ENCODE data around the gene HOPX. TPM values are rescaled to one million over a fixed set of nuclear protein-coding genes. Genes with fewer than 3 reads are reported as not detected.

Gene HOPX
- total and polyA plus RNA-seq, 7 experiments from 2014 or later = 0.64 to 46.3 (median 5.5) TPM

GRCh38 chr4:56628592-56628991 is 52.5 kb downstream of the HOPX start:
- ChIA-PET POLR2A (no interaction called here), CTCF (no interaction called here)
- Histone ChIP-seq H3K27me3 (ENCODE audit: control insufficient read depth in 2 of 2, insufficient read depth in 2 of 2, low read length in 2 of 2) (no peaks in the 10 kb centered on the region), H3K27ac (ENCODE audit: low read depth, low read length) (no peak overlapping the region), H3K4me3 (ENCODE audit: low read length) (no peak overlapping the region), H3K36me3 (ENCODE audit: control insufficient read depth in 2 of 3, insufficient read depth in 3 of 3, low read length in 3 of 3) (no peaks in the 10 kb centered on the region), H3K9me3 (ENCODE audit: control insufficient read depth in 2 of 3, low read length in 3 of 3) (peaks cover 0 to 9% (median 0%) of the 10 kb centered on the region in 3 experiments), H3K4me1 (ENCODE audit: control insufficient read depth in 2 of 2, insufficient read depth in 2 of 2, low read length in 2 of 2) (no peaks in the 10 kb centered on the region)
- H3K27me3 Mint-ChIP-seq = peaks cover 0 to 5% (median 0%) of the 10 kb centered on the region in 5 donors
- intact Hi-C loops (cut with micrococcal nuclease) = no loop called here
- peaks cover 7 to 13% (median 10%) of the 10 kb centered on the region in 5 donors for H3K36me3 Mint-ChIP-seq
- peaks cover 10 to 37% (median 21%) of the 10 kb centered on the region in 11 donors for H3K9me3 Mint-ChIP-seq
- no peak overlapping the region for H3K4me3 Mint-ChIP-seq
- ATAC-seq (no peak), DNase-seq (no peak)
- no peak overlapping the region for H3K27ac Mint-ChIP-seq
- H3K4me1 Mint-ChIP-seq = peaks cover 0 to 6% (median 0%) of the 10 kb centered on the region in 7 donors

- no peak overlapping the region for H3K4me3 Mint-ChIP-seq
- H3K27me3 Mint-ChIP-seq = peaks cover 0 to 6% (median 0%) of the 10 kb centered on the region in 5 donors
- H3K4me1 Mint-ChIP-seq = peaks cover 0 to 6% (median 0%) of the 10 kb centered on the region in 7 donors
- Histone ChIP-seq H3K27me3 (ENCODE audit: control insufficient read depth in 2 of 2, insufficient read depth in 2 of 2, low read length in 2 of 2) (no peaks in the 10 kb centered on the region), H3K9me3 (ENCODE audit: control insufficient read depth in 2 of 3, low read length in 3 of 3) (peaks cover 0 to 9% (median 0%) of the 10 kb centered on the region in 3 experiments), H3K4me1 (ENCODE audit: control insufficient read depth in 2 of 2, insufficient read depth in 2 of 2, low read length in 2 of 2) (no peaks in the 10 kb centered on the region), H3K4me3 (ENCODE audit: low read length) (no peak overlapping the region), H3K36me3 (ENCODE audit: control insufficient read depth in 2 of 3, insufficient read depth in 3 of 3, low read length in 3 of 3) (no peaks in the 10 kb centered on the region), H3K27ac (ENCODE audit: low read depth, low read length) (no peak overlapping the region)
- no peak overlapping the region for H3K27ac Mint-ChIP-seq
- ATAC-seq = no peak
- intact Hi-C loops (cut with micrococcal nuclease) = no loop called here
- POLR2A ChIA-PET = no interaction called here
- H3K36me3 Mint-ChIP-seq = peaks cover 7 to 14% (median 10%) of the 10 kb centered on the region in 5 donors
- DNase-seq = no peak
- CTCF ChIA-PET = no interaction called here
- H3K9me3 Mint-ChIP-seq = peaks cover 10 to 40% (median 21%) of the 10 kb centered on the region in 11 donors
Observed at GRCh38 chr4:56627985-56628384, 53.1 kb downstream of the HOPX start.

GRCh38 chr4:56627375-56627774 is 53.7 kb downstream of the HOPX start:
- no peak overlapping the region for H3K4me3 ChIP-seq (ENCODE audit: low read length)
- Mint-ChIP-seq H3K36me3 (peaks cover 7 to 14% (median 10%) of the 10 kb centered on the region in 5 donors), H3K27me3 (peaks cover 0 to 6% (median 0%) of the 10 kb centered on the region in 5 donors), H3K4me3 (no peak overlapping the region), H3K4me1 (peaks cover 0 to 6% (median 0%) of the 10 kb centered on the region in 7 donors), H3K9me3 (peaks cover 10 to 40% (median 21%) of the 10 kb centered on the region in 11 donors), H3K27ac (no peak overlapping the region)
- POLR2A ChIA-PET = no interaction called here
- intact Hi-C loops (cut with micrococcal nuclease) = no loop called here
- H3K9me3 ChIP-seq (ENCODE audit: control insufficient read depth in 2 of 3, low read length in 3 of 3) = peaks cover 0 to 9% (median 0%) of the 10 kb centered on the region in 3 experiments
- H3K36me3 ChIP-seq (ENCODE audit: control insufficient read depth in 2 of 3, insufficient read depth in 3 of 3, low read length in 3 of 3) = no peaks in the 10 kb centered on the region
- H3K27ac ChIP-seq (ENCODE audit: low read depth, low read length) = no peak overlapping the region
- ATAC-seq (no peak), DNase-seq (no peak)
- no peaks in the 10 kb centered on the region for H3K27me3 ChIP-seq (ENCODE audit: control insufficient read depth in 2 of 2, insufficient read depth in 2 of 2, low read length in 2 of 2)
- no peaks in the 10 kb centered on the region for H3K4me1 ChIP-seq (ENCODE audit: control insufficient read depth in 2 of 2, insufficient read depth in 2 of 2, low read length in 2 of 2)
- CTCF ChIA-PET = no interaction called here

GRCh38 chr4:56626963-56627362 is 54.1 kb downstream of the HOPX start:
- no peaks in the 10 kb centered on the region for H3K4me1 ChIP-seq (ENCODE audit: control insufficient read depth in 2 of 2, insufficient read depth in 2 of 2, low read length in 2 of 2)
- H3K36me3 ChIP-seq (ENCODE audit: control insufficient read depth in 2 of 3, insufficient read depth in 3 of 3, low read length in 3 of 3) = no peaks in the 10 kb centered on the region
- peaks cover 7 to 14% (median 10%) of the 10 kb centered on the region in 5 donors for H3K36me3 Mint-ChIP-seq
- ChIA-PET CTCF (no interaction called here), POLR2A (no interaction called here)
- H3K4me3 Mint-ChIP-seq = no peak overlapping the region
- intact Hi-C loops (cut with micrococcal nuclease) = no loop called here
- peaks cover 10 to 40% (median 21%) of the 10 kb centered on the region in 11 donors for H3K9me3 Mint-ChIP-seq
- no peaks in the 10 kb centered on the region for H3K27me3 ChIP-seq (ENCODE audit: control insufficient read depth in 2 of 2, insufficient read depth in 2 of 2, low read length in 2 of 2)
- peaks cover 0 to 6% (median 0%) of the 10 kb centered on the region in 7 donors for H3K4me1 Mint-ChIP-seq
- no peak overlapping the region for H3K27ac ChIP-seq (ENCODE audit: low read depth, low read length)
- peaks cover 0 to 9% (median 0%) of the 10 kb centered on the region in 3 experiments for H3K9me3 ChIP-seq (ENCODE audit: control insufficient read depth in 2 of 3, low read length in 3 of 3)
- ATAC-seq = no peak
- peaks cover 0 to 6% (median 0%) of the 10 kb centered on the region in 5 donors for H3K27me3 Mint-ChIP-seq
- H3K4me3 ChIP-seq (ENCODE audit: low read length) = no peak overlapping the region
- no peak for DNase-seq
- no peak overlapping the region for H3K27ac Mint-ChIP-seq

GRCh38 chr4:56626420-56626819 is 54.7 kb downstream of the HOPX start:
- Mint-ChIP-seq H3K27me3 (peaks cover 0 to 6% (median 1%) of the 10 kb centered on the region in 5 donors), H3K9me3 (peaks cover 10 to 40% (median 21%) of the 10 kb centered on the region in 11 donors), H3K4me3 (no peak overlapping the region), H3K36me3 (peaks cover 7 to 14% (median 10%) of the 10 kb centered on the region in 5 donors), H3K4me1 (peaks cover 0 to 6% (median 0%) of the 10 kb centered on the region in 7 donors), H3K27ac (no peak overlapping the region)
- Histone ChIP-seq H3K27me3 (ENCODE audit: control insufficient read depth in 2 of 2, insufficient read depth in 2 of 2, low read length in 2 of 2) (no peaks in the 10 kb centered on the region), H3K4me1 (ENCODE audit: control insufficient read depth in 2 of 2, insufficient read depth in 2 of 2, low read length in 2 of 2) (no peaks in the 10 kb centered on the region), H3K4me3 (ENCODE audit: low read length) (no peak overlapping the region), H3K9me3 (ENCODE audit: control insufficient read depth in 2 of 3, low read length in 3 of 3) (peaks cover 0 to 9% (median 0%) of the 10 kb centered on the region in 3 experiments), H3K27ac (ENCODE audit: low read depth, low read length) (no peak overlapping the region), H3K36me3 (ENCODE audit: control insufficient read depth in 2 of 3, insufficient read depth in 3 of 3, low read length in 3 of 3) (no peaks in the 10 kb centered on the region)
- DNase-seq = no peak
- ChIA-PET CTCF (no interaction called here), POLR2A (no interaction called here)
- intact Hi-C loops (cut with micrococcal nuclease) = no loop called here
- ATAC-seq = no peak

DNA sequence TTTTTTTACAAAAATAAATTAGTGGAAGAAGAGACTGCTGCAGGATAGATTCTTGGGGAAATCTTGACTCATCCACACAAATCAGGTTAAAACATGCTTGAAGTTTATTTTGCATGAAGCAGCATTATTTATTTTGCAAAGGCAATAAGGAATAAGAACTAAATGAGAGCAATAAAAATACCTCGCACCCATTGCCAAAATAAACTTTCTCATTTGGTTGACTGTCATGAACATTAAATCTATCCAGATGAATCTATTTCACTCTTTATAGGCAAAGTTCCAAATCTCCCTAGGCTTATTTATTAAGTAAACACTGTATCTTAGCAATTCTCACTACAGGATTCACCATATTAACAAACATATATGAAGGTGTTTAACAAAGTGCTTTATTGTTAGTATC is 58.9 kb downstream of the HOPX start:
- peaks cover 0 to 9% (median 0%) of the 10 kb centered on the region in 3 experiments for H3K9me3 ChIP-seq (ENCODE audit: control insufficient read depth in 2 of 3, low read length in 3 of 3)
- CTCF ChIA-PET = no interaction called here
- no peak overlapping the region for H3K27ac Mint-ChIP-seq
- intact Hi-C loops (cut with micrococcal nuclease) = no loop called here
- peaks cover 10 to 38% (median 19%) of the 10 kb centered on the region in 11 donors for H3K9me3 Mint-ChIP-seq
- POLR2A ChIA-PET = no interaction called here
- H3K4me1 ChIP-seq (ENCODE audit: control insufficient read depth in 2 of 2, insufficient read depth in 2 of 2, low read length in 2 of 2) = no peaks in the 10 kb centered on the region
- H3K4me3 Mint-ChIP-seq = no peak overlapping the region
- ATAC-seq (no peak), DNase-seq (no peak)
- H3K27ac ChIP-seq (ENCODE audit: low read depth, low read length) = no peak overlapping the region
- H3K36me3 Mint-ChIP-seq = peaks cover 6 to 18% (median 10%) of the 10 kb centered on the region in 5 donors
- peaks cover 0 to 4% (median 0%) of the 10 kb centered on the region in 7 donors for H3K4me1 Mint-ChIP-seq
- H3K36me3 ChIP-seq (ENCODE audit: control insufficient read depth in 2 of 3, insufficient read depth in 3 of 3, low read length in 3 of 3) = no peaks in the 10 kb centered on the region
- H3K27me3 Mint-ChIP-seq = peaks cover 0 to 13% (median 1%) of the 10 kb centered on the region in 5 donors
- H3K27me3 ChIP-seq (ENCODE audit: control insufficient read depth in 2 of 2, insufficient read depth in 2 of 2, low read length in 2 of 2) = no peaks in the 10 kb centered on the region
- H3K4me3 ChIP-seq (ENCODE audit: low read length) = no peak overlapping the region

GRCh38 chr4:56619816-56620215 is 61.3 kb downstream of the HOPX start:
- H3K4me1 ChIP-seq (ENCODE audit: control insufficient read depth in 2 of 2, insufficient read depth in 2 of 2, low read length in 2 of 2) = no peaks in the 10 kb centered on the region
- Mint-ChIP-seq H3K4me3 (no peak overlapping the region), H3K27ac (no peak overlapping the region), H3K36me3 (peaks cover 0 to 11% (median 0%) of the 10 kb centered on the region in 5 donors), H3K9me3 (peaks cover 3 to 15% (median 8%) of the 10 kb centered on the region in 11 donors), H3K27me3 (peaks cover 0 to 13% (median 9%) of the 10 kb centered on the region in 5 donors), H3K4me1 (peaks cover 0 to 4% (median 0%) of the 10 kb centered on the region in 7 donors)
- ChIA-PET CTCF (no interaction called here), POLR2A (no interaction called here)
- H3K9me3 ChIP-seq (ENCODE audit: control insufficient read depth in 2 of 3, low read length in 3 of 3) = no peaks in the 10 kb centered on the region
- H3K27me3 ChIP-seq (ENCODE audit: control insufficient read depth in 2 of 2, insufficient read depth in 2 of 2, low read length in 2 of 2) = no peaks in the 10 kb centered on the region
- DNase-seq (no peak), ATAC-seq (no peak)
- H3K4me3 ChIP-seq (ENCODE audit: low read length) = no peak overlapping the region
- no peak overlapping the region for H3K27ac ChIP-seq (ENCODE audit: low read depth, low read length)
- no peaks in the 10 kb centered on the region for H3K36me3 ChIP-seq (ENCODE audit: control insufficient read depth in 2 of 3, insufficient read depth in 3 of 3, low read length in 3 of 3)
- intact Hi-C loops (cut with micrococcal nuclease) = loop anchor here in 1 of 2 donors (5.0 kb wide), 1 partner anchor 38 kb away; no protein-coding TSS in a partner anchor

All from naive thymus-derived CD4-positive, alpha-beta T cell (primary cell).